AG09319 (cell line): ENCODE measurements around the gene CD6.
"Not testable (repeated sequence)": the region's sequence is repeated elsewhere in the genome, so short reads cannot be mapped to it uniquely, and the experiment has no call there.

ENCODE experiments used
- DNase-seq: peaks from one replicate; pipeline ENCODE4 v3.0.0-alpha.2; 2010; ENCODE audit warnings: low read depth; ENCODE audit errors: extremely low read depth
- TF ChIP-seq, protein P1 (sequence below): IDR thresholded peaks from 2 replicates; pipeline ENCODE4 v1.5.1; 2011; ENCODE audit warnings: low read depth, mild to moderate bottlenecking, inconsistent platforms, low read length, moderate library complexity

CD6 gene

DNA sequence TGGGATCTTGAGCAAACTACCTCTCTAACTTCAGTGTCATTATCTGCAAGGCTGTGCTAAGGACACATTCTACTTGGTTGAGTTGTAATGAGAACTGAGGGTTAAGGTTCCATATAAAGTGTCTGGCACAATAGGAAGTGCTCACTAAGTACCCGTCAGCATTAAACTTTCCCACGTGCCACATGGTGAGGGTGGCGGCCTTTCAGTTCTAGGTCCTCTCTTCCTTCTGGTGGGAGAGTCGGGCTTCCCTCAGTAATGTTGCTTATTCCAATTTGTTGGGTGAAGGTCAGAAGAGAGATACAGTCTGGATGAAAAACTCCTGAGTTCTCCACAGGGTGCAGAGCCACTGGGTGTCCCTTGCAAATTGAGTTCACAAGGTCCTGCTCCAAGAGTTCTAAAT, 4.6 kb upstream of the CD6 start:
- TF ChIP-seq, protein P1, sequence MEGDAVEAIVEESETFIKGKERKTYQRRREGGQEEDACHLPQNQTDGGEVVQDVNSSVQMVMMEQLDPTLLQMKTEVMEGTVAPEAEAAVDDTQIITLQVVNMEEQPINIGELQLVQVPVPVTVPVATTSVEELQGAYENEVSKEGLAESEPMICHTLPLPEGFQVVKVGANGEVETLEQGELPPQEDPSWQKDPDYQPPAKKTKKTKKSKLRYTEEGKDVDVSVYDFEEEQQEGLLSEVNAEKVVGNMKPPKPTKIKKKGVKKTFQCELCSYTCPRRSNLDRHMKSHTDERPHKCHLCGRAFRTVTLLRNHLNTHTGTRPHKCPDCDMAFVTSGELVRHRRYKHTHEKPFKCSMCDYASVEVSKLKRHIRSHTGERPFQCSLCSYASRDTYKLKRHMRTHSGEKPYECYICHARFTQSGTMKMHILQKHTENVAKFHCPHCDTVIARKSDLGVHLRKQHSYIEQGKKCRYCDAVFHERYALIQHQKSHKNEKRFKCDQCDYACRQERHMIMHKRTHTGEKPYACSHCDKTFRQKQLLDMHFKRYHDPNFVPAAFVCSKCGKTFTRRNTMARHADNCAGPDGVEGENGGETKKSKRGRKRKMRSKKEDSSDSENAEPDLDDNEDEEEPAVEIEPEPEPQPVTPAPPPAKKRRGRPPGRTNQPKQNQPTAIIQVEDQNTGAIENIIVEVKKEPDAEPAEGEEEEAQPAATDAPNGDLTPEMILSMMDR: no peak
- no peak for DNase-seq

DNA sequence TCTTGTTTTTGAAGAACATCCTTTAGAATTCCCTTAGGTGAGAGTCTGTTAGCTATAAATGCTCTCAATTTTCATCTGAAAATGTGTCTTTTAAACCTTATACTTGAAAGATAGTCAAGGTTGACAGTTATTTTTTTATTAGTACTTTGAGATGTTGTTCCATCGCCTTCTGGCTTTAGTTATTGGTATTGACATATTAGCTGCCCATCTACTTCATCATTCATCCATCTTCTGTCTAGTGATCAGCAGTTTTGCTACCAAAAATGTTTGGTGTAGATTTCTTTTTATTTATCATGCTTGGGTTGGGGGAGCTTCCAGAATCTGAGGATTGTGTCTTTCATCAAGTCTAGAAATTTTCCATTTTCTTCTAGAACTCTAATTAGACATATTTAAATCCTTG, 3.3 kb upstream of the CD6 start:
- TF ChIP-seq, protein P1: no peak
- no peak for DNase-seq

DNA sequence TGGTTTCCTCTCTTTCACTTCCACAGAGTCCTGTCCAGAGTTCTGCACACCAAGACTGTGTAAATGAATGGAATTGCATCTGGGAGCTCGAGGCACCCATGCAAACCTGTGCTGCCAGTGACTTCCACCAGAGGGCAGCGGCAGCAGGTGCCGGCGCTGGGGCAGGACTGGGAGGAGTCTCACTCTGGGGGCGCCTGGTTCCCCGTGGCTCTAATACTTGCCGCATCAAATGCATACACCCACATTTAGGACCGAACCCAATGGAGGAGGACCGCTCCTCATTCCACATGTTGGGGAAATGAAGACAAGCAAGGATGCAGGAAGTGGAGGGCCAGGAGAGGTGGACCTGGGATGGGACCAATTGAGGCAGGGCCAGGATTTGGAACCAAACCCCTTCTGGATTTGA, 1.1 kb upstream of the CD6 start:
- DNase-seq: no peak
- TF ChIP-seq, protein P1: peak; percentile 81

DNA sequence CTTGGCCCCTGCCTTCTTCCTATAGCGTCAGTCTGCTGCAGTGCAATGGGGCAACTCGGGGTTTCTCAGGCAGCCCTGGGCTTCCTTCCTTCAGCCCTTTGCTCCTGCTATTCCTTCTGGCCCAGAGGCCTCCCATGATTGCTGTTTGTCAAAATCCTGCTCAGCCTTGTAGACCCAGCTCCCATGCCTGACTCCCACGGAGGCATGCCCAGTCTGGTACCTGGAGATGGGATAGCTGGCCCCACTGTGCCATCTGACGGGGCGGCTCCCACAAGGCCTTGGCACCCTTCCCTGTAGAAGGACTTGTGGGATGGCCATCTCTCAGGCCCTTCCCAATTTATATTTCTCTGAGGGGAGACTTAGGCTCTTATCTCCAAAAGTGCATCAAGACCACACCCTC, 590 bp upstream of the CD6 start:
- DNase-seq: no peak

DNA sequence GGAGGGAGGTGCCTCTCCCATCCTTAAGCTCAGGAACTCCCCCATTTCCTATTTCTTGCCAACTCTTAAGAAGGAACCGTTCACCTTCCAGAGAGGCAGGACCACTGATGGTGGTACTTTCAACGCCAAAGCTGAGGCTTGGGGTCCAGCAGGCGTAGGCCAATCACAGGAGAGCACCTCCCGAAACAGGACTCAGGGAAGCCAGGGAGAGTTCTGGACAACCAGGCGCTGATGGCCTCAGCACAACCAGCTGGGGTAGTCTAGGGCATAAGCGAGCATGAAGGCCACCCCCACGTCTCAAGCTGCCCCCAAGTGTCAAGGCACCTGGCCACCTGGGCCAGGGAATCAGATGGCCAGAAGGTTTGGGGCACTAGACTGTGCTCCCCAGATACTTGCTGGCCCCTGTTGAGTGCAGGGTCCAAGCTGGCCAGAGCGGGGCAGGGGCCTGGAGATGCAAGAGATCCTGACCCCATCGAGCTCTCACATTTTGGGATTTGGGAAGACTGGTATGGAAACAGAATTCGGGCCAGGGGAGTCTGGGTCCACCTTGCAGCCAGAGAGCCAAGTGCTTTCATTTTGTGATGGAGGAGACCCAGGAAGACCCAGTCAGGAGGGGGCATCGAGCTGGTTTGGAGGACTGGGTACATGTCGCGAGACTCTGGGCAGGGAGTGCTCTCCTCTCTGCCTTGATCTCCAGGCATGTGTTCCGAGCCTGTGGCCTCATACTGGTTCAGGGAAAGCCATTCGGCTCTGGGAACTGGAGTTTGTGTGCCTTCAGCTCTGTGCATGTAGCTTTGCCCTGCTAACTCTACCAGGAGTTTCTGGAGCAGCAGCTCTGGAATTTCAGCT, 926 bp downstream of the CD6 start:
- TF ChIP-seq, protein P1: no peak
- DNase-seq: no peak

More for the DNA sequence above, 590 bp upstream of the CD6 start:
- TF ChIP-seq, protein P1: no peak

DNA sequence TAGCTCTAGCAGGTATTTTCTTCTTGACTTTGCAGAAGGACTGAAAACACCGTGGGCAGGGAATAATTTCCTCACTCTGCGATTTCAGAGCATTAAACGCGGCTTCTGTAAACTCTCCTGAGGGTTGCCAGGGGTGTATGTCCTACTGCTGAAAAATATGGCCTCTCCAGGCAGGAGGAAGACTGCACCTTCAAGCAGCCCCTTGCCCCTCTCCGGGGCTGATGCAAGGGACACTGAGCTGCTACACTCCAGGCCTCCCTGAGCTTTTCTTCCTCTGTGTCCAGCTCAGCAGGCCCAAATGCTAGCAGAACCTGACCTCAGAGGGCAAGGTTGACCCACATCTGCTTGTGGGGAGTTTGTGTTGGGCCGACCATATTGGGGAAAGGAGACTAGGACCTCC, 2.2 kb downstream of the CD6 start:
- TF ChIP-seq, protein P1: no peak
- DNase-seq: no peak

DNA sequence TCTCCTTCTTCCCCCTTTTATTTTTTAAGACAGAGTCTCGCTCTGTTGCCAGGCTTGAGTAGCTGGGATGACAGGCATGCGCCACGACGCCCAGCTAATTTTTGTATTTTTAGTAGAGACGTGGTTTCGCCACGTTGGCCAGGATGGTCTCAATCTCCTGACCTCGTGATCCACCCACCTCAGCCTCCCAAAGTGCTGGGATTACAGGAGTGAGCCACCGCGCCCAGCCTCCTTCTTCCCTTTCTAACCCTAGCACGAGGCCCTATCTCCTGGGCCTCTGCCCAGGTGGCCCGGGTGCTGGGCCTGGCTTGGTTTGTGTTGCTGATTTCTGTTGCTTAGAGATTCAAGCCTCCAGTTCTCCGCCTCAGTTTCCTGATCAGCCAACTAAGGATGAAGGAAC, 2.8 kb downstream of the CD6 start:
- DNase-seq: not testable (repeated sequence)

DNA sequence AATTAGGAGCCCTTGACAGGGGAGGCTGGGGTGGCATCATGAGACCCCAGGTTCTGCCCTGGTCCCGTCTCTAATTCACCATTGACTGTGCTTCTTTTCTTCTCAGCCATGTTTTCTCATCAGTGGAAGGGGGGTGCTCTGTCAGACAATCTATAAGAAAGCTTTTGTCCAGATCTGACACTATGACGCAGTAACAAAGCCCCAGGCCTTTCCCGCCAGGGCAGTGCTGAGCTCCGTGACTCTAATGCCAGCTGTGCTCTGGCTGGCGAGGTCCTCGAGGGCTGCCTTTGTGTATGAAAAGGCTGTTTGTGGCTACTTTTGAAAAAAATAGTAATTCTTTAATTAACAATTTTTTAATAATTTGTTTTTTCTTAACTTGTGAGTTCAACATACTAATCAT, 3.2 kb downstream of the CD6 start:
- TF ChIP-seq, protein P1: no peak
- DNase-seq: no peak
